ENCODE measurements around the gene HOXC4.
"Not testable (repeated sequence)": the region's sequence is repeated elsewhere in the genome, so short reads cannot be mapped to it uniquely, and the experiment has no call there.

The HOXC4 gene

DNA sequence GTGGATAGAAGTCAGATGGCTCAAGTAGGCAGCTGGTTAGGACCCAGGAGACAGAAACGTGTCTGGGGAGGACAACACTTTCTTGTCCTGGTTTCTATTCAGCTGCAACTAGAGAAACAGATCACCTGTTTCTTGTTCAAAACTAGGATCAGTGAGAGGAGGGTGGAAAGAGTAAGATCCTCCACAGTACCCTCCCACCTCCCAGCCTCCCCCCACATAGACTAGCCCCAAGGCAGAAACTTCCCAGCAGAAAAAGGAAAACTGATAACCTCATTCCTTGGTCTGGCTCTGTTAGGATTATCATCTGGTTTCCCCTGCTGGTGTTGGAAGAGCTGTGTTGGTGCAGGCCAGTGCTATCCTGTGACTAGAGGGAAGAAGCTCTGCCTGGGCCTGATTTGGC is 50.2 kb downstream of the HOXC4 start:
- H3K9me3 Mint-ChIP-seq, ATAC-seq, H3K4me3 Mint-ChIP-seq, DNase-seq, H3K27ac Mint-ChIP-seq: not testable (repeated sequence)
- H3K4me1 Mint-ChIP-seq: peaks cover 15% of the 10 kb centered on the region
- peaks cover 80% of the 10 kb centered on the region for H3K27me3 Mint-ChIP-seq
